HG03457 (cell line): ENCODE data around the gene VCL.
"Not testable (repeated sequence)": the region's sequence is repeated elsewhere in the genome, so short reads cannot be mapped to it uniquely, and the experiment has no call there.

ENCODE experiments used
- ATAC-seq: cut with Tn5 transposase; IDR thresholded peaks from one replicate; pipeline ENCODE4 v1.9.1; 2021; ENCODE audit warnings: moderate number of reproducible peaks; ENCODE audit not compliant: unreplicated experiment

VCL gene

DNA sequence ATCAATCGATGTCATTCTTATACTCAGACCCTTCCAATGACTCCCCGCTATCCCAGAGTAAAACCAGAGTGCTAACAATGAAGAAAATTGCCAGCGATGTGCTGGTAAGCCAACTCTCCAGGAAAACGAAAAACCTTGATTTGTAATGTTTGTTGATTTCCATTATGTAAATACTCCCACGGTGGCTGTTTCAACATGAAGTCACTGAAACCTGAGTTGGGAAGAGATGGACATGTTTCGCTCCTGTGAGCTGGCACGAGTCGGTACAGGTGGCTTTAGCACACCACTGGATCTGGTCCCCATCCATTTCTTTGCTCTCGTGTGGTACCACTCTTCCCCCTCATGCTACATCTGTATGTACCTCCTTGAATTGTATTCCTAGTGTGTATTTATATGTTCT lies 99.9 kb downstream of the VCL start:
- ATAC-seq: no peak

- ATAC-seq: no peak
These were observed 101.5 kb downstream of the VCL start for GRCh38 chr10:74099420-74099819.

DNA sequence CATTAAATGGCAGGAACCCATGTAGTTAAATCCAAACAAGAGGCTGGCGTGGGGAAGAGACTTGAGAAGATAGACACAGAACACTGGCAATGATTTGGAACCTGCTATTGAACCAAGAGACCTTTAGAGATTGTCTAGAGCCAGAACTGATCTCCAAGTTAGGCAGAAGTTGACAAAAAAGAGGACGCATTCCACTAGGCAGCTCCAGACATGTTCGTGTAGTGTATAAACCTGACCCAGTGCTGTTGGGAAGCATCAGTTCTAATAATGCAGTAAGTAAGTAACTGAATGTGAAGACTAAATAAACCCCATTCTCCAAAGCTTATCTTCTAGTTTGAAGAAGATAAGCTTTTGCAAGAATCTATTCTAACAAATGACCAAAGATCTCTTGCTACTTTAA lies 101.9 kb downstream of the VCL start:
- ATAC-seq: no peak

GRCh38 chr10:74103560-74104258 lies 105.8 kb downstream of the VCL start:
- no peak for ATAC-seq

DNA sequence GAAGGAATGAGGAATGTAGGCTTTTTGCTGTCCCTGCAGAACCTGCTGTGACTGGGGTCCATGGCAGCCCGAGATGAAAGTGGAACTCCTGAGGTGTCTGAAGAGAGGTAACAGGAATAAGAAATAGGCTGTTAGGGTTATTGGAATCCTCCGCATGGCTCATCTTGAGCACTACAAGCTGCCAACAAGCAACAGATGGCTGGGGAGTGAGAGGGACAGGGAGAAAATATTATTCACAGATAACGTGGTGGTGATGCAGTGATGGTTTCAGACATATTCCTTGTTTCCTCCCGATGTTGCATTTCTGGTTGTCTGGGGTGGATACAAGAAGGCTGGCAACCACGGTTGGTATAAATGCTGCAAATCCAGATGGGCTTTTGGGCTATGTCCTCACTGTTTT lies 106.6 kb downstream of the VCL start:
- ATAC-seq: no peak

DNA sequence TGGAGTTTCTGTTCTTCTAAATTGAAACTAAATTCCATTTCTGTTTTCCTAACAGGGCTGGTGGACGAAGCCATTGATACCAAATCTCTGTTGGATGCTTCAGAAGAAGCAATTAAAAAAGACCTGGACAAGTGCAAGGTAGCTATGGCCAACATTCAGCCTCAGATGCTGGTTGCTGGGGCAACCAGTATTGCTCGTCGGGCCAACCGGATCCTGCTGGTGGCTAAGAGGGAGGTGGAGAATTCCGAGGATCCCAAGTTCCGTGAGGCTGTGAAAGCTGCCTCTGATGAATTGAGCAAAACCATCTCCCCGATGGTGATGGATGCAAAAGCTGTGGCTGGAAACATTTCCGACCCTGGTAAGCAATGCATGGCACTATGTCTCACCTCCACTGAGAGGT lies 107.1 kb downstream of the VCL start:
- no peak for ATAC-seq

GRCh38 chr10:74107391-74107790 lies 109.5 kb downstream of the VCL start:
- no peak for ATAC-seq

DNA sequence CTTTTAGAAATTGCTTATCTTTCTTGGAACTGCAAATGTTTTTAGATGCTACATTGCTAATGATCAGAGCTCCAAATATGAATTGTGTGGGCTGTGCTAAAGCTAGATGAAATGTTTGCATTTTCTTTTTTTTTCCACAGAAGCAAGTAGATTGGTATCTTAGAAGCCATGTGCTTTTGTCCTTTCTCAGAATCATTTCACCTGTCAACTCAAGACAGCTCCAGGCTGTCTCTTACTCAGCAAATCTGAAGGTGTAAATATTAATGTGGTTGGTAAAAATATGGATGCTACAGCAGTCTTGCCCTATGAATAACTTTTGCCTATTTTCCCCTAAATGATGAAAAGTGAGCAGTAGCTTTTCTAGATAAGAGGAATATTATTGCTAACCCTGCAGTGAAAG lies 111.5 kb downstream of the VCL start:
- no peak for ATAC-seq

- ATAC-seq: no peak
These were observed 112.2 kb downstream of the VCL start for GRCh38 chr10:74110120-74110519.

GRCh38 chr10:74111799-74112198 lies 113.9 kb downstream of the VCL start:
- ATAC-seq: no peak

GRCh38 chr10:74113546-74113945 lies 115.6 kb downstream of the VCL start:
- no peak for ATAC-seq

DNA sequence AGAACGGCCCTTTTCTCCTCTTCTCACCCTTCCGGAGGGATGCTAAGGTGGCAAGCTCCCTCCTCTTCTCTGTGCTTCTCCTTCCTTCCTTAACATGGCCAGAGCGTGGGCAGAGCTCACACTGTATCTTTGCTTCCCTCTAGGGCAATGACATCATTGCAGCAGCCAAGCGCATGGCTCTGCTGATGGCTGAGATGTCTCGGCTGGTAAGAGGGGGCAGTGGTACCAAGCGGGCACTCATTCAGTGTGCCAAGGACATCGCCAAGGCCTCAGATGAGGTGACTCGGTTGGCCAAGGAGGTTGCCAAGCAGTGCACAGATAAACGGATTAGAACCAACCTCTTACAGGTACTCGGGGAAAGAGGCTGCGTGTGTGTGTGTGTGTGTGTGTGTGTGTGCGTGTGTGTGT lies 116.1 kb downstream of the VCL start:
- ATAC-seq: no peak

- ATAC-seq: no peak
These were observed 119.8 kb downstream of the VCL start for GRCh38 chr10:74117738-74118137.

- ATAC-seq: no peak
These were observed 120.9 kb downstream of the VCL start for GRCh38 chr10:74118804-74119203.

GRCh38 chr10:74120911-74121310 lies 123.0 kb downstream of the VCL start:
- ATAC-seq: no peak

GRCh38 chr10:74121368-74121767 lies 123.5 kb downstream of the VCL start:
- no peak for ATAC-seq

- ATAC-seq: no peak
These were observed 124.1 kb downstream of the VCL start for GRCh38 chr10:74122060-74122459.

- no peak for ATAC-seq
These were observed 125.2 kb downstream of the VCL start for GRCh38 chr10:74123081-74123480.

GRCh38 chr10:74133923-74134820 lies 136.3 kb downstream of the VCL start:
- ATAC-seq: no peak

GRCh38 chr10:74135452-74135851 lies 137.5 kb downstream of the VCL start:
- no peak for ATAC-seq

DNA sequence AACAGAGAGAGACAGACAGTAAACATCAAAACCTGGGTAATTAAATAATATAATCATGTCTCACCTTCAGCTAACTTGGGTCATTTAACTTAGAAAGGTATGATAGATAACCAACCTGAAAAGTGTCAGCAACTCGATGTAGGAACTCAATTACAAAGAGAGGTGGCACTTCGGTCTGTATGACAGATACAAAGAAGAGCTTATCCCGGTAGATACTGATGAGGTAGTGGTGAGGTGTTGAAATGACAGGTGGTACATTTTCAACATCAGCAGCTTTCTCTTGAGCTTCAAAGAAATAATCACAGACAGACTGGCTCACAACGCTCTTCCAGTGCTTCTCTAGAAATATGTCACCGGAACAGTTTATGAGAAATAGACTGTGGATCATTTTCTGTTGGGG lies 140.1 kb downstream of the VCL start:
- ATAC-seq: no peak

DNA sequence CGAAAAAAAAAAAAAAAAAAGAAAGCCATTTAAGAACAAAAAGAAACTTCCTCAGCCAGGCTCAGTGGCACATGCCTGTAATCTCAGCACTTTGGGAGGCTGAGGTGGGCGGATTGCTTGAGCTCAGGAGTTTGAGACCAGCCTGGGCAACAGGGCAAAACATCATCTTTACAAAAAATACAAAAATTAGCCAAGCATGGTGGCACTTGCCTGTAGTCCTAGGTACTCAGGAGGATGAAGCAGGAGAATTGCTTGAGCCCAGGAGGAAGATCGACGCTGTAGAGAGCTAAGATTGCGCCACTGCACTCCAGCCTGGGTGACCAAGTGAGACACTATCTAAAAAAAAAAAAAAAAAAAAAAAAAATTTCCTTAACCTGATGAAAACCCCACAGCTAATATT lies 140.7 kb downstream of the VCL start:
- ATAC-seq: not testable (repeated sequence)
